Measurements from ENCODE around the gene CACNA1E. TPM values are rescaled to one million over a fixed set of nuclear protein-coding genes. Genes with fewer than 3 reads are reported as not detected.

CACNA1E gene
- total RNA-seq, 1 donor from 2014 or later: 0.63 TPM

GRCh38 chr1:181680871-181681270 is 197.6 kb downstream of the CACNA1E start:
- DNase-seq (ENCODE audit: low spot score): no peak

- no peak for DNase-seq (ENCODE audit: low spot score)
Observed at GRCh38 chr1:181685211-181685610, 201.9 kb downstream of the CACNA1E start.

- DNase-seq (ENCODE audit: low spot score): no peak
Observed at GRCh38 chr1:181701891-181702290, 218.6 kb downstream of the CACNA1E start.

GRCh38 chr1:181704546-181704945 is 221.2 kb downstream of the CACNA1E start:
- DNase-seq (ENCODE audit: low spot score): no peak

- DNase-seq (ENCODE audit: low spot score): no peak
Observed at GRCh38 chr1:181711820-181712219, 228.5 kb downstream of the CACNA1E start.

GRCh38 chr1:181712711-181713110 is 229.4 kb downstream of the CACNA1E start:
- no peak for DNase-seq (ENCODE audit: low spot score)

- DNase-seq (ENCODE audit: low spot score): no peak
Observed at GRCh38 chr1:181714428-181714827, 231.1 kb downstream of the CACNA1E start.

GRCh38 chr1:181718034-181718433 is 234.7 kb downstream of the CACNA1E start:
- no peak for DNase-seq (ENCODE audit: low spot score)

GRCh38 chr1:181726320-181727012 is 243.1 kb downstream of the CACNA1E start:
- DNase-seq (ENCODE audit: low spot score): no peak

GRCh38 chr1:181730606-181731005 is 247.3 kb downstream of the CACNA1E start:
- DNase-seq (ENCODE audit: low spot score): no peak

- DNase-seq (ENCODE audit: low spot score): no peak
Observed at GRCh38 chr1:181732218-181732990, 249.1 kb downstream of the CACNA1E start.

- no peak for DNase-seq (ENCODE audit: low spot score)
Observed at GRCh38 chr1:181733486-181733885, 250.2 kb downstream of the CACNA1E start.

- no peak for DNase-seq (ENCODE audit: low spot score)
Observed at GRCh38 chr1:181737056-181737455, 253.7 kb downstream of the CACNA1E start.

GRCh38 chr1:181739214-181739613 is 255.9 kb downstream of the CACNA1E start:
- DNase-seq (ENCODE audit: low spot score): no peak

- DNase-seq (ENCODE audit: low spot score): no peak
Observed at GRCh38 chr1:181742426-181742825, 259.1 kb downstream of the CACNA1E start.

- DNase-seq (ENCODE audit: low spot score): no peak
Observed at GRCh38 chr1:181743878-181744312, 260.6 kb downstream of the CACNA1E start.

GRCh38 chr1:181746224-181746623 is 262.9 kb downstream of the CACNA1E start:
- no peak for DNase-seq (ENCODE audit: low spot score)

GRCh38 chr1:181748013-181748412 is 264.7 kb downstream of the CACNA1E start:
- DNase-seq (ENCODE audit: low spot score): no peak

- DNase-seq (ENCODE audit: low spot score): no peak
Observed at GRCh38 chr1:181754103-181754502, 270.8 kb downstream of the CACNA1E start.

GRCh38 chr1:181759481-181759880 is 276.2 kb downstream of the CACNA1E start:
- no peak for DNase-seq (ENCODE audit: low spot score)

GRCh38 chr1:181763736-181764135 is 280.4 kb downstream of the CACNA1E start:
- DNase-seq (ENCODE audit: low spot score): no peak

- no peak for DNase-seq (ENCODE audit: low spot score)
Observed at GRCh38 chr1:181765451-181766026, 282.2 kb downstream of the CACNA1E start.

Data from mucosa of gallbladder (tissue), 1 donor.